K562 (cell line): ENCODE results near the gene PNISR. TPM values are rescaled to one million over a fixed set of nuclear protein-coding genes. Genes with fewer than 3 reads are reported as not detected.

Experiments
- AFF4 ChIP-seq: sonication (generic); formaldehyde crosslinking; IDR thresholded peaks from 2 replicates; pipeline ENCODE4 v1.8.0; 2023; ENCODE audit warnings: mild to moderate bottlenecking, missing genetic modification reagents
- ARID1B ChIP-seq: fragments of 450-650 bp; IDR thresholded peaks from 2 replicates; pipeline ENCODE4 v1.6.1; 2016; ENCODE audit warnings: antibody characterized with exemption, mild to moderate bottlenecking, inconsistent platforms
- CTCF ChIP-seq, 3 experiments: IDR thresholded peaks in 2 of 3; conservative IDR thresholded peaks in 1 of 3; 2 replicates each; pipeline ENCODE4 v1.5.1; 2011 to 2012; ENCODE audit warnings: low read length in 3 of 3, mild to moderate bottlenecking in 3 of 3, control low read depth in 2 of 3, improper control_type of control experiment in 1 of 3, inconsistent platforms in 1 of 3, low read depth in 1 of 3, mixed read lengths in 1 of 3, moderate library complexity in 1 of 3; ENCODE audit not compliant: insufficient read depth in 2 of 3
- E2F4 ChIP-seq: sonication (generic); formaldehyde crosslinking; IDR thresholded peaks from 2 replicates; pipeline ENCODE4 v1.8.0; 2022; ENCODE audit warnings: mild to moderate bottlenecking, low read depth, missing genetic modification reagents
- HMBOX1 ChIP-seq: sonication (generic); IDR thresholded peaks from 2 replicates; pipeline ENCODE4 v1.6.1; 2016
- HNRNPLL ChIP-seq: fragments of 200-400 bp; formaldehyde crosslinking; IDR thresholded peaks from 2 replicates; pipeline ENCODE4 v1.6.1; 2017; ENCODE audit warnings: low read length, low read depth, mild to moderate bottlenecking; ENCODE audit not compliant: poor library complexity, severe bottlenecking
- KLF6 ChIP-seq: fragments of 250-450 bp; sonication (Bioruptor Pico); IDR thresholded peaks from 2 replicates; pipeline ENCODE4 v1.4.0; 2020; ENCODE audit warnings: mild to moderate bottlenecking, moderate library complexity, borderline replicate concordance
- NCOA1 ChIP-seq: fragments of 450-650 bp; IDR thresholded peaks from 2 replicates; pipeline ENCODE4 v1.6.1; 2016; ENCODE audit warnings: low read depth
- NFXL1 ChIP-seq: fragments of 450-650 bp; formaldehyde crosslinking; IDR thresholded peaks from 2 replicates; pipeline ENCODE4 v1.4.0; 2021; ENCODE audit warnings: mild to moderate bottlenecking
- TFAM ChIP-seq: fragments of 250-450 bp; sonication (Bioruptor Pico); conservative IDR thresholded peaks from 2 replicates; pipeline ENCODE4 v1.5.0; 2021; ENCODE audit warnings: mild to moderate bottlenecking, moderate library complexity
- TFAP4 ChIP-seq: sonication (generic); formaldehyde crosslinking; IDR thresholded peaks from 2 replicates; pipeline ENCODE4 v1.8.0; 2022; ENCODE audit warnings: missing genetic modification reagents, mild to moderate bottlenecking, moderate library complexity, borderline replicate concordance
- ZBED1 ChIP-seq: IDR thresholded peaks from 2 replicates; pipeline ENCODE4 v1.6.1; 2014
- ZBTB7A ChIP-seq: IDR thresholded peaks from 2 replicates; pipeline ENCODE4 v1.6.1; 2011; ENCODE audit warnings: low read depth, mild to moderate bottlenecking, low read length, moderate library complexity, borderline replicate concordance; ENCODE audit not compliant: control insufficient read depth
- ZNF586 ChIP-seq: fragments of 450-650 bp; formaldehyde crosslinking; conservative IDR thresholded peaks from 2 replicates; pipeline ENCODE4 v1.4.0; 2020; ENCODE audit warnings: mild to moderate bottlenecking, moderate library complexity
- ZNF655 ChIP-seq: fragments of 250-450 bp; sonication (Bioruptor Pico); IDR thresholded peaks from 2 replicates; pipeline ENCODE4 v1.5.0; 2021
- ZNF77 ChIP-seq: fragments of 250-450 bp; sonication (Bioruptor Pico); IDR thresholded peaks from 2 replicates; pipeline ENCODE4 v1.5.0; 2020
- polyA plus RNA-seq, 8 experiments: library from polyadenylated mRNA; depleted of rRNA in 4 of 8; stranded (reverse) in 5 of 8; unstranded in 3 of 8; fragments of >200 nt; fragmentation: Nextera tagmentation in 2 of 8; fragmentation: Illumina TruSeq in 1 of 8; extraction: Ambion mirVana in 2 of 8; extraction: Trizol in 1 of 8; gene quantifications; 2 replicates each; pipeline versions ENCODE4 v1.2.1 to v1.2.3, GENCODE V29; 2011 to 2014; ENCODE audit warnings: inconsistent platforms in 1 of 8, missing spikeins in 1 of 8
- total RNA-seq, 7 experiments: library from RNA; depleted of rRNA in 6 of 7; stranded (reverse); fragments of >200 nt in 6 of 7; fragmentation: Illumina TruSeq in 2 of 7; extraction: Trizol in 2 of 7; gene quantifications; 2 replicates each; pipeline versions ENCODE4 v1.2.1 to v1.2.3, GENCODE V29; 2011 to 2021; ENCODE audit warnings: low replicate concordance in 1 of 7

PNISR gene
- total and polyA plus RNA-seq, 9 of the 15 experiments (the other 6 are each of a cell fraction or from before 2014, with no cell fraction given): 97.4 to 206 (median 131) TPM

GRCh38 chr6:99425647-99426450 is 741 bp upstream of the PNISR start (continued):
- TF ChIP-seq AFF4 (CRISPR knock-in tag) (peak; percentile 93), TFAM (CRISPR knock-in tag) (no peak), TFAP4 (CRISPR knock-in tag) (peak; percentile 91), CTCF (IDR thresholded peaks at IDR 0.05 in 2 of 3, conservative IDR thresholded peaks at IDR 0.05 in 1 of 3; ENCODE audit: insufficient read depth in 2 of 3, low read depth in 1 of 3, low read length in 3 of 3) (peak; percentile 53 to 78 (median 75)), ARID1B (0 out of 2 replicates have a peak, but pooled peaks have one; percentile 14), KLF6 (CRISPR knock-in tag) (0 out of 2 replicates have a peak, but pooled peaks have one; percentile 64), ZNF586 (no peak), E2F4 (no peak), ZNF655 (no peak), ZNF77 (no peak), NCOA1 (peak; percentile 67; the same call in 1 of the 2 replicates), HMBOX1 (peak; percentile 100), HNRNPLL (peak; percentile 98), ZBED1 (no peak), NFXL1 (CRISPR knock-in tag) (no peak), ZBTB7A (no peak)
